Thoracic aorta (tissue), 2 donors: ENCODE measurements around the gene POLR2H. TPM values are rescaled to one million over a fixed set of nuclear protein-coding genes. Genes with fewer than 3 reads are reported as not detected.
A peak's percentile ranks its signal among the peaks of the same experiment; 100 is the strongest.

Experiments
- ATAC-seq: fragments of 150-250 bp; one replicate; pipeline ENCODE4 v1.8.0; 2017; ENCODE audit warnings: low read depth; ENCODE audit not compliant: insufficient number of reproducible peaks, low FRiP score
- DNase-seq: peaks from one replicate; pipeline ENCODE4 v3.0.0-alpha.2; 2020; ENCODE audit warnings: low spot score
- H3K27ac ChIP-seq, 2 donors: fragments of 200-600 bp; sonication (generic); 1 replicate in 1 of 2; 2 replicates in 1 of 2; pipeline ENCODE4 v1.5.1; 2016; ENCODE audit warnings: mild to moderate bottlenecking in 2 of 2, moderate library complexity in 2 of 2
- H3K27me3 ChIP-seq: fragments of 200-600 bp; sonication (generic); replicated peaks from 2 replicates; pipeline ENCODE4 v1.6.0; 2016; ENCODE audit warnings: mild to moderate bottlenecking; ENCODE audit not compliant: insufficient read depth
- H3K36me3 ChIP-seq: fragments of 200-600 bp; sonication (generic); one replicate; pipeline ENCODE4 v1.5.1; 2016
- H3K4me1 ChIP-seq, 2 donors: fragments of 200-600 bp; sonication (generic); 1 replicate in 1 of 2; 2 replicates in 1 of 2; pipeline versions ENCODE4 v1.5.1 to v1.6.0; 2016; ENCODE audit warnings: low read depth in 2 of 2, mild to moderate bottlenecking in 1 of 2; ENCODE audit not compliant: control insufficient read depth in 1 of 2
- H3K4me3 ChIP-seq: fragments of 200-600 bp; sonication (generic); 2 replicates; pipeline ENCODE4 v1.5.1; 2016; ENCODE audit warnings: mild to moderate bottlenecking
- H3K9me3 ChIP-seq: fragments of 200-600 bp; sonication (generic); 2 replicates; pipeline ENCODE4 v1.5.1; 2016
- CTCF ChIP-seq: fragments of 200-600 bp; sonication (generic); IDR thresholded peaks from one replicate; pipeline ENCODE4 v1.5.1; 2019; ENCODE audit warnings: antibody characterized with exemption
- total RNA-seq, 2 donors: library from RNA; depleted of rRNA; stranded (reverse); fragments of >200 nt; gene quantifications; one replicate each; pipeline versions ENCODE4 v1.1.0 to v1.2.3, GENCODE V29; 2016

Gene POLR2H
- total RNA-seq, 2 donors from 2014 or later = 49.5 to 53.7 TPM

GRCh38 chr3:184378651-184379357 is 17.3 kb downstream of the POLR2H start:
- Histone ChIP-seq H3K36me3 (no peaks in the 10 kb centered on the region), H3K27me3 (no peaks in the 10 kb centered on the region), H3K9me3 (no peaks in the 10 kb centered on the region), H3K4me3 (peak overlapping the region; percentile 61), H3K27ac (no peak overlapping the region), H3K4me1 (peaks cover 4 to 13% of the 10 kb centered on the region in 2 donors)
- TF ChIP-seq CTCF = no peak
- ATAC-seq (no peak), DNase-seq (no peak)

GRCh38 chr3:184379358-184380184 is 18.1 kb downstream of the POLR2H start, which contains the start of gene CHRD:
CHRD (plus strand) TSS chr3:184380054; CDS start chr3:184380319, 265 bp downstream.
- H3K27me3 ChIP-seq = no peaks in the 10 kb centered on the region
- H3K4me3 ChIP-seq = peak within 1 kb of the TSS; percentile 77
- no peak within 1 kb of the TSS for H3K27ac ChIP-seq
- no peak for TF ChIP-seq CTCF
- no peaks in the 10 kb centered on the region for H3K9me3 ChIP-seq
- DNase-seq (no peak), ATAC-seq (no peak)
- no peaks in the 10 kb centered on the region for H3K36me3 ChIP-seq
- peaks cover 4 to 13% of the 10 kb centered on the region in 2 donors for H3K4me1 ChIP-seq

- Histone ChIP-seq H3K36me3 (no peaks in the 10 kb centered on the region), H3K4me3 (peak overlapping the region; percentile 77), H3K27ac (no peak overlapping the region), H3K4me1 (peaks cover 4 to 13% of the 10 kb centered on the region in 2 donors), H3K27me3 (no peaks in the 10 kb centered on the region), H3K9me3 (no peaks in the 10 kb centered on the region)
- DNase-seq (no peak), ATAC-seq (no peak)
- TF ChIP-seq CTCF = no peak
These were observed 18.7 kb downstream of the POLR2H start for GRCh38 chr3:184380185-184380626.

- Histone ChIP-seq H3K36me3 (no peaks in the 10 kb centered on the region), H3K27ac (no peak overlapping the region), H3K27me3 (no peaks in the 10 kb centered on the region), H3K4me3 (peak overlapping the region; percentile 77), H3K9me3 (no peaks in the 10 kb centered on the region), H3K4me1 (peaks cover 4 to 13% of the 10 kb centered on the region in 2 donors)
- no peak for ATAC-seq
- TF ChIP-seq CTCF = no peak
- no peak for DNase-seq
These were observed 19.2 kb downstream of the POLR2H start for GRCh38 chr3:184380627-184381260.
